B cell (primary cell): ENCODE data around the gene ABCA4. TPM values are rescaled to one million over a fixed set of nuclear protein-coding genes. Genes with fewer than 3 reads are reported as not detected.

Experiments
- ATAC-seq: fragments of 200-7000 bp; cut with Tn5 transposase; one replicate; pipeline ENCODE4 v1.10.0; 2021; ENCODE audit warnings: low read depth, mild to moderate bottlenecking, moderate number of reproducible peaks, moderate library complexity
- CTCF ChIA-PET: fragments of 350-600 bp; sonication (Branson Sonifier 250); formaldehyde crosslinking; loops from one replicate; lab custom pipeline; 2021; ENCODE audit warnings: antibody characterized with exemption, inconsistent platforms; lab: Charles Lee
- POLR2A ChIA-PET: fragments of 350-600 bp; sonication (Branson Sonifier 250); formaldehyde crosslinking; loops from one replicate; lab custom pipeline; 2021; ENCODE audit warnings: antibody characterized with exemption; lab: Charles Lee
- DNase-seq: peaks from one replicate; pipeline ENCODE4 v3.0.0; 2013
- H2AFZ ChIP-seq: 2 replicates; pipeline ENCODE4 v1.6.1; 2012; ENCODE audit warnings: mild to moderate bottlenecking, low read depth, low read length; ENCODE audit not compliant: insufficient read depth, poor library complexity, severe bottlenecking
- H3K27ac ChIP-seq, 2 donors: 1 replicate in 1 of 2; 2 replicates in 1 of 2; pipeline ENCODE4 v1.5.1; 2012 to 2013; ENCODE audit warnings: low read length in 2 of 2, mild to moderate bottlenecking in 2 of 2, moderate library complexity in 1 of 2
- H3K27me3 ChIP-seq, 4 experiments: fragments of 200-600 bp in 1 of 4; sonication (generic) in 1 of 4; replicated peaks in 1 of 4; 1 replicate in 2 of 4; 2 replicates in 2 of 4; pipeline versions ENCODE4 v1.6.1 to v1.7.0; 2013 to 2016; ENCODE audit warnings: low read length in 3 of 4, mild to moderate bottlenecking in 2 of 4, mixed read lengths in 1 of 4, moderate library complexity in 1 of 4; ENCODE audit not compliant: insufficient read depth in 4 of 4, control insufficient read depth in 3 of 4; ENCODE audit errors: control extremely low read depth in 1 of 4
- H3K36me3 ChIP-seq, 2 experiments: replicated peaks in 1 of 2; 1 replicate in 1 of 2; 2 replicates in 1 of 2; pipeline versions ENCODE4 v1.6.1 to v1.7.1; 2013; ENCODE audit warnings: low read length in 1 of 2; ENCODE audit not compliant: insufficient read depth in 2 of 2, control insufficient read depth in 1 of 2; ENCODE audit errors: control extremely low read depth in 1 of 2, extremely low read depth in 1 of 2
- H3K4me1 ChIP-seq, 2 donors: fragments of 200-600 bp in 1 of 2; sonication (generic) in 1 of 2; 1 replicate in 1 of 2; 2 replicates in 1 of 2; pipeline versions ENCODE4 v1.5.1 to v1.6.1; 2013 to 2017; ENCODE audit warnings: low read length in 2 of 2; ENCODE audit not compliant: control insufficient read depth in 2 of 2, insufficient read depth in 2 of 2
- H3K4me2 ChIP-seq: replicated peaks from 2 replicates; pipeline ENCODE3; 2012; ENCODE audit warnings: mild to moderate bottlenecking, low read depth, low read length; ENCODE audit not compliant: poor library complexity, severe bottlenecking
- H3K4me3 ChIP-seq, 5 experiments: fragments of 200-600 bp in 1 of 5; sonication (generic) in 1 of 5; 1 replicate in 3 of 5; 2 replicates in 2 of 5; pipeline versions ENCODE4 v1.5.1 to v1.7.0; 2011 to 2016; ENCODE audit warnings: low read length in 4 of 5, mild to moderate bottlenecking in 4 of 5, low read depth in 2 of 5, control low read depth in 1 of 5, moderate library complexity in 1 of 5; ENCODE audit not compliant: insufficient read depth in 1 of 5; ENCODE audit errors: control extremely low read depth in 1 of 5, extremely low read depth in 1 of 5
- H3K79me2 ChIP-seq: fragments of 200-600 bp; sonication (generic); one replicate; pipeline ENCODE4 v1.6.0; 2016; ENCODE audit warnings: low read length; ENCODE audit not compliant: control insufficient read depth, insufficient read depth
- H3K9ac ChIP-seq: fragments of 200-600 bp; sonication (generic); 2 replicates; pipeline ENCODE4 v1.6.1; 2017; ENCODE audit warnings: mild to moderate bottlenecking, low read length, moderate library complexity
- H3K9me3 ChIP-seq, 3 donors: one replicate each; pipeline versions ENCODE4 v1.6.1 to v1.7.1; 2013; ENCODE audit warnings: low read length in 2 of 3; ENCODE audit not compliant: control insufficient read depth in 2 of 3, insufficient read depth in 1 of 3; ENCODE audit errors: control extremely low read depth in 1 of 3
- H4K20me1 ChIP-seq: 2 replicates; pipeline ENCODE4 v1.6.0; 2012; ENCODE audit warnings: mild to moderate bottlenecking, low read length; ENCODE audit not compliant: insufficient read depth, control insufficient read depth, poor library complexity, severe bottlenecking
- H3K27ac Mint-ChIP-seq: one replicate; pipeline ENCODE4 v1.8.0; 2021; ENCODE audit warnings: mixed read lengths
- H3K27me3 Mint-ChIP-seq: one replicate; pipeline ENCODE4 v1.8.0; 2021; ENCODE audit warnings: mixed read lengths
- H3K4me1 Mint-ChIP-seq: one replicate; pipeline ENCODE4 v1.8.0; 2021; ENCODE audit warnings: mixed read lengths
- H3K4me3 Mint-ChIP-seq: one replicate; pipeline ENCODE4 v1.8.0; 2021; ENCODE audit warnings: mixed read lengths
- H3K9me3 Mint-ChIP-seq: one replicate; pipeline ENCODE4 v1.8.0; 2022; ENCODE audit warnings: mixed read lengths; ENCODE audit not compliant: insufficient read depth
- CTCF ChIP-seq: fragments of 200-600 bp; IDR thresholded peaks from one replicate; pipeline ENCODE4 v1.8.0; 2022; ENCODE audit warnings: antibody characterized with exemption, mild to moderate bottlenecking
- EZH2 ChIP-seq: IDR thresholded peaks from 2 replicates; pipeline ENCODE4 v1.6.1; 2012; ENCODE audit warnings: borderline replicate concordance, low read depth, mild to moderate bottlenecking, moderate library complexity, low read length; ENCODE audit not compliant: insufficient read depth, poor library complexity, severe bottlenecking
- WGBS: methylation state at CpG from one replicate; pipeline ENCODE4 v1.1.5; 2013; ENCODE audit warnings: missing lambda C conversion rate; ENCODE audit not compliant: insufficient coverage; 5-methylcytosine and 5-hydroxymethylcytosine counted together
- intact Hi-C: fragments of 100-400 bp; cut with micrococcal nuclease; formaldehyde crosslinking; loops from one replicate; pipeline ENCODE4 v1.10.0; 2022
- polyA plus RNA-seq: library from polyadenylated mRNA; depleted of rRNA; stranded (reverse); fragments of >200 nt; gene quantifications from 2 replicates; pipeline ENCODE4 v1.2.3, GENCODE V29; 2012
- total RNA-seq, 2 donors: library from RNA; stranded (reverse); fragments of 120-200 nt in 1 of 2; gene quantifications; 1 replicate in 1 of 2; 2 replicates in 1 of 2; pipeline versions ENCODE4 v1.2.3 to v1.2.4, GENCODE V29; 2013 to 2022

ABCA4 gene
- total and polyA plus RNA-seq, 2 donors (not counting 1 experiment from before 2014, with no cell fraction given), result not detected

DNA sequence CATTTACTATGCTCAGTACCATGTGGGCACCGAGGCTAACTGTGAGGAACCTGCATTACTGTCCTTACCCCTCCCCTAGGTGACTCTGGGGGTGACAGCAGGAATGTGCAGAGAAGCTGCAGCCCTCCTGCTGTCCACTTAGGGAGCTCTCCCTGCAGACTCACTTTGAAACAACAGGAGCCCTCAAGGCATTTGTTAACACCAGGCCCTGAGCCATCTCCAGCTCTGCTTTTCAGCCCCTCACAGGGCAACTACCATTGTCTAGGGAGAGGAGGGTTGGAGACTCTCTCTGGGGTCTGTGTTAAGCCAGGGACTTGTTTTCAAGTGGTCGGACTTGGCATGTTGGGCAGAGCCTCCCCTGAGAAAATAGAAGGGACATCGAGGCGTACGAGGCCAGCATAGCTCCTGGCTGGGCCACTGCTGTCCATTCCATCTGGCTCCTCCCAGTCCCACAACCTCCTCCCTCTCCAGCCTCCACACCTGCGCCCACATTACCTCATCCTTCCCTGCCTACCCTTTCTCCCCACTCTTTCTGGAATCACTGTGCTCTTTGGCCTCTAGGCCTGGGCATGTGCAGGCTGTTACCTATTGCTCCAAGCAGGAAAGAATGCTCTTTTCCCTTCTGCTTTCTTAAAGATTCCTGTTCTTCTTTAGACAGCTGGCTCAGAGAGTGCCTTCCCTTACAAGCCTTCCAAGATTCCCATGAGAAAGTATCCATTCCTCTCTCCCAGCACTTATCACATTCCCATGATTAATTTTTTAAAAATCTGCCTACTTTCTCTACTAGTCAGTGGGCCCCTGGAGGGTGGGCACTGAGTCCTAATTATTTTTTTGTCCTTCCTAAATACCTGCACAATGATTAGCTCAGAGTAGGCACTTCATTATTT is 109.0 kb downstream of the ABCA4 start:
- H3K27me3 Mint-ChIP-seq, result peaks cover 27% of the 10 kb centered on the region
- no peaks in the 10 kb centered on the region for H4K20me1 ChIP-seq
- TF ChIP-seq EZH2, result no peak
- no peak for TF ChIP-seq CTCF
- no peak overlapping the region for H3K27ac Mint-ChIP-seq
- no peak overlapping the region for H2AFZ ChIP-seq
- no peak overlapping the region for H3K4me3 ChIP-seq
- ChIA-PET CTCF (interaction anchor here (0.8 kb wide), 1 partner anchor 12 kb away, joined by 4 read pairs; no protein-coding TSS in a partner anchor), POLR2A (no interaction called here)
- no peak overlapping the region for H3K27ac ChIP-seq
- H3K9ac ChIP-seq, result no peak overlapping the region
- H3K4me1 Mint-ChIP-seq, result no peaks in the 10 kb centered on the region
- H3K36me3 ChIP-seq, result no peaks in the 10 kb centered on the region
- H3K4me2 ChIP-seq, result no peak overlapping the region
- ATAC-seq (no peak), DNase-seq (no peak)
- H3K9me3 Mint-ChIP-seq, result no peaks in the 10 kb centered on the region
- H3K9me3 ChIP-seq, result no peaks in the 10 kb centered on the region
- 92% methylated on average over 5 of the region's 6 CpGs for WGBS
- no peaks in the 10 kb centered on the region for H3K79me2 ChIP-seq
- H3K4me1 ChIP-seq, result no peaks in the 10 kb centered on the region
- no peak overlapping the region for H3K4me3 Mint-ChIP-seq
- peaks cover 0 to 3% (median 0%) of the 10 kb centered on the region in 4 experiments for H3K27me3 ChIP-seq
- intact Hi-C loops, result no loop called here

GRCh38 chr1:94011129-94011528 is 109.8 kb downstream of the ABCA4 start:
- no peak overlapping the region for H3K4me3 Mint-ChIP-seq
- H3K4me1 Mint-ChIP-seq, result no peaks in the 10 kb centered on the region
- no peak overlapping the region for H3K4me3 ChIP-seq
- ATAC-seq (no peak), DNase-seq (no peak)
- H3K27me3 Mint-ChIP-seq, result peaks cover 22% of the 10 kb centered on the region
- POLR2A ChIA-PET, result no interaction called here
- no peak overlapping the region for H3K27ac Mint-ChIP-seq
- WGBS, result 83% methylated on average over 4 of the region's 8 CpGs
- no peak overlapping the region for H3K27ac ChIP-seq
- H3K9me3 Mint-ChIP-seq, result no peaks in the 10 kb centered on the region
- CTCF ChIA-PET, result interaction anchor here (0.8 kb wide), 1 partner anchor 13 kb away, joined by 4 read pairs; no protein-coding TSS in a partner anchor
- H3K27me3 ChIP-seq, result peaks cover 0 to 3% (median 0%) of the 10 kb centered on the region in 4 experiments
- H3K4me1 ChIP-seq, result no peaks in the 10 kb centered on the region
- no peak overlapping the region for H3K4me2 ChIP-seq
- no peak overlapping the region for H3K9ac ChIP-seq
- TF ChIP-seq CTCF (no peak), EZH2 (no peak)
- H3K36me3 ChIP-seq, result no peaks in the 10 kb centered on the region
- H2AFZ ChIP-seq, result no peak overlapping the region
- H3K79me2 ChIP-seq, result no peaks in the 10 kb centered on the region
- intact Hi-C loops, result no loop called here
- no peaks in the 10 kb centered on the region for H4K20me1 ChIP-seq
- no peaks in the 10 kb centered on the region for H3K9me3 ChIP-seq
